ENCODE results near the gene WDSUB1.

Gene WDSUB1

DNA sequence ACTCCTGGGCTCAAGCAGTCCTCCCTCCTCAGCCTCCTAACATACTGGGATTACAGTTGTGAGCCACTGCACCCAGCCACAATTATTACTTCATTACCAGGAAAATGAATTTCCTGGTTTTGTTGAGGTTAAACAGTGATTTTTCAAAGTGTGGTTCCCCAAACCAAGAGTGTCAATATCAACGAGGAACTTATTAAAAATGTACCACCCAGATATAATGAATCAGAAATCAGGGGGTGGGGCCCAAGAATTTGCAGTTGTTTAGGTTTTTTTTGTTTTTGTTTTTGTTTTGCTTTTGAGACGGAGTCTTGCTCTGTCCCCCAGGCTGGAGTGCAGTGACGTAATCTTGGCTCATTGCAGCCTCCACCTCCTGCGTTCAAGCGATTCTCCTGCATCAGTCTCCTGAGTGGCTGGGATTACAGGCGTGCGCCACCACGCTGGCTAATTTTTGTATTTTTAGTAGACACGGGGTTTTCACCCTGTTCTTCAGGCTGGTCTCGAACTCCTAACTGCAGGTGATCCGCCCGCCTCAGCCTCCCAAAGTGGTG lies 94.1 kb downstream of the WDSUB1 start:
- TF ChIP-seq, protein P1, sequence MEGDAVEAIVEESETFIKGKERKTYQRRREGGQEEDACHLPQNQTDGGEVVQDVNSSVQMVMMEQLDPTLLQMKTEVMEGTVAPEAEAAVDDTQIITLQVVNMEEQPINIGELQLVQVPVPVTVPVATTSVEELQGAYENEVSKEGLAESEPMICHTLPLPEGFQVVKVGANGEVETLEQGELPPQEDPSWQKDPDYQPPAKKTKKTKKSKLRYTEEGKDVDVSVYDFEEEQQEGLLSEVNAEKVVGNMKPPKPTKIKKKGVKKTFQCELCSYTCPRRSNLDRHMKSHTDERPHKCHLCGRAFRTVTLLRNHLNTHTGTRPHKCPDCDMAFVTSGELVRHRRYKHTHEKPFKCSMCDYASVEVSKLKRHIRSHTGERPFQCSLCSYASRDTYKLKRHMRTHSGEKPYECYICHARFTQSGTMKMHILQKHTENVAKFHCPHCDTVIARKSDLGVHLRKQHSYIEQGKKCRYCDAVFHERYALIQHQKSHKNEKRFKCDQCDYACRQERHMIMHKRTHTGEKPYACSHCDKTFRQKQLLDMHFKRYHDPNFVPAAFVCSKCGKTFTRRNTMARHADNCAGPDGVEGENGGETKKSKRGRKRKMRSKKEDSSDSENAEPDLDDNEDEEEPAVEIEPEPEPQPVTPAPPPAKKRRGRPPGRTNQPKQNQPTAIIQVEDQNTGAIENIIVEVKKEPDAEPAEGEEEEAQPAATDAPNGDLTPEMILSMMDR (IDR thresholded peaks at IDR 0.05; ENCODE audit: control insufficient read depth, insufficient read depth, low read depth, low read length, missing control alignments): no peak
- H3K4me3 ChIP-seq (ENCODE audit: control insufficient read depth, low read depth, low read length): no peak overlapping the region
- DNase-seq (ENCODE audit: low read depth): no peak

DNA sequence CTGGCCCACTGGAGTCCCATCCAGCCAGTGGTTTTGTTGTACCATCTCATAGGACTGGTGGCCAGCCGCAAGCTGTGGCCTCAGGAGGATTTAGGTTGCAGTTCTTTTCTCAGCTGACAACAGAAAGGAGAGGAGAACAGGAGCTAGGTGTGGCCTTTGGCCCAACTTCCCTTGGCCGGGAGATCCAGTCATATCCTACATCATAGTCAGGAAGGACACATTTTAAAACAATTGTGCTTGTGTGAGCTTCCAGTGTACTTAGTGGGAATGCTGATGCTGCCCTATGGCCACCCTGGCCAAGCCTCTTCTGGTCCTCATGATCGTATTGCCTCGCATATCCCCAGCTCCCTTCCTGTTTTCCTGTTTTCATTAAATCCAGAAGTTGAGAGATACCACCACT lies 98.1 kb downstream of the WDSUB1 start:
- TF ChIP-seq, protein P1 (IDR thresholded peaks at IDR 0.05; ENCODE audit: control insufficient read depth, insufficient read depth, low read depth, low read length, missing control alignments): no peak
- DNase-seq (ENCODE audit: low read depth): no peak
- H3K4me3 ChIP-seq (ENCODE audit: control insufficient read depth, low read depth, low read length): no peak overlapping the region

DNA sequence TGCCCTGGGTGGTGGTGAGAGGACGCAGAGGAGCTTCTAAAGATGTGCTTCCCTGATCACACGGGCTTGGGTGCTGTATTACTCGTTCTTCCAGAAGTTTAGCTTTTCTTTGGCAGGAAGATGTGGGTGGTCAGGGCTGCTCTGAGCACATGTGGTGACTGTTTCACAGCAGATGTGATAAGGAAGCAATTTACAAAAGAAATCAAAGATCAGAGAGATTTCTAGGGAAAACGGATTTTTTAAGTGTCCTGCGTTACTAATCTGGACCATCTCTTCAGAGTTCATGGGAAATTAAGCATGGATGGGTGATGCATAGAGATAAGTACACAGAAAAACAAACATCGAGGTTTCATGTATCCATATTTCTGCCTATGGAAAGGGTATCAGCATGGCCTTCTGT lies 99.4 kb downstream of the WDSUB1 start:
- TF ChIP-seq, protein P1 (IDR thresholded peaks at IDR 0.05; ENCODE audit: control insufficient read depth, insufficient read depth, low read depth, low read length, missing control alignments): no peak
- no peak for DNase-seq (ENCODE audit: low read depth)
- no peak overlapping the region for H3K4me3 ChIP-seq (ENCODE audit: control insufficient read depth, low read depth, low read length)

DNA sequence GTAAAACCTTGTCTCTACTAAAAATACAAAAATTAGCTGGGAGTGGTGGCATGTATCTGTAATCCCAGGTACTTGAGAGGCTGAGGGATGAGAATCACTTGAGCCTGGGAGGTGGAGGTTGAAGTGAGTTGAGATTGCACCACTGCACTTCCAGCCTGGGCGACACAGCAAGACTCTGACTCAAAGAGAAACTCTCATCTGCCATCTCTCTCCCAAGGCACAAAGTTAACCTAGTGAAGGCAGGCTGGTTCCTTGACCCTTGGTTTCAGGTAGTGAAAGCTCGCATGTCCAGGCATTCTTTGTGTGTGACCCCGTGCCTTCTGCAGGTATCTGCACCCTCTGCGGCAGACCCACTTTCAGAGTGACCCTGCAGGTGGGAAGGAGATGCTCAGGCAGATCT lies 100.0 kb downstream of the WDSUB1 start:
- H3K4me3 ChIP-seq (ENCODE audit: control insufficient read depth, low read depth, low read length): no peak overlapping the region
- DNase-seq (ENCODE audit: low read depth): no peak
- TF ChIP-seq, protein P1 (IDR thresholded peaks at IDR 0.05; ENCODE audit: control insufficient read depth, insufficient read depth, low read depth, low read length, missing control alignments): no peak

All from AG09309 (cell line).